ENCODE results near the gene KLHL33.

DNA sequence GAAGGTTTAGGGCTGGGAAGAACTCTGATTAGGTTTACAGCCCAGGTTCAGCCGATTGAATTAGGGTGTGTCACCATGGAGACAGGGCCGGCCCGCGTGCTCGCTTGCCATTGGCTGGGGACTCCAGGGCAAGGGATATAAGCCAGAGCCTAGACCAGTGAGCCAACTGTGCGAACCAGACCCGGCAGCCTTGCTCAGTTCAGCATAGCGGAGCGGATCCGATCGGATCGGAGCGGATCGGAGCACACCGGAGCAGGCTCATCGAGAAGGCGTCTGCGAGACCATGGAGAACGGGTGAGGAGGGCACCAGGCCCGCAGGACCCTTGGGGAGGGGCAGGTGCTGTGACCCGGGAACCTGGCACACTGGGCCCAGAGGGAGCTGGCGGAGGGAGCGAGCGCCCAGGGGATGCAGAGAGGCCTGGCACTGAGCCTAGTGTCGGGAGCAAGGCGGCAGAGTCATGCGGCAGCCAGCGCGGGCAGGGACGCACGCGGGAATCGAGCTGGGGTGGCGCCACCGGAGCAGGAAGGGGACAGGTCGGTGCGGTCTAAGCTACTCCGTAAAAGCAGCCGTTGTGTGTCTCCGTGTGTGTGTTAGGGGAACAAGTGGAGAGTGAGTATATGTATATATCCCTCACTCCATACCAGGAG lies 33.4 kb upstream of the KLHL33 start, which contains the start of gene PNP:
- no peak for TF ChIP-seq EP300 (IDR thresholded peaks at IDR 0.05)
- TF ChIP-seq, protein P1, sequence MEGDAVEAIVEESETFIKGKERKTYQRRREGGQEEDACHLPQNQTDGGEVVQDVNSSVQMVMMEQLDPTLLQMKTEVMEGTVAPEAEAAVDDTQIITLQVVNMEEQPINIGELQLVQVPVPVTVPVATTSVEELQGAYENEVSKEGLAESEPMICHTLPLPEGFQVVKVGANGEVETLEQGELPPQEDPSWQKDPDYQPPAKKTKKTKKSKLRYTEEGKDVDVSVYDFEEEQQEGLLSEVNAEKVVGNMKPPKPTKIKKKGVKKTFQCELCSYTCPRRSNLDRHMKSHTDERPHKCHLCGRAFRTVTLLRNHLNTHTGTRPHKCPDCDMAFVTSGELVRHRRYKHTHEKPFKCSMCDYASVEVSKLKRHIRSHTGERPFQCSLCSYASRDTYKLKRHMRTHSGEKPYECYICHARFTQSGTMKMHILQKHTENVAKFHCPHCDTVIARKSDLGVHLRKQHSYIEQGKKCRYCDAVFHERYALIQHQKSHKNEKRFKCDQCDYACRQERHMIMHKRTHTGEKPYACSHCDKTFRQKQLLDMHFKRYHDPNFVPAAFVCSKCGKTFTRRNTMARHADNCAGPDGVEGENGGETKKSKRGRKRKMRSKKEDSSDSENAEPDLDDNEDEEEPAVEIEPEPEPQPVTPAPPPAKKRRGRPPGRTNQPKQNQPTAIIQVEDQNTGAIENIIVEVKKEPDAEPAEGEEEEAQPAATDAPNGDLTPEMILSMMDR (IDR thresholded peaks at IDR 0.05): no peak
- TF ChIP-seq, protein P2, sequence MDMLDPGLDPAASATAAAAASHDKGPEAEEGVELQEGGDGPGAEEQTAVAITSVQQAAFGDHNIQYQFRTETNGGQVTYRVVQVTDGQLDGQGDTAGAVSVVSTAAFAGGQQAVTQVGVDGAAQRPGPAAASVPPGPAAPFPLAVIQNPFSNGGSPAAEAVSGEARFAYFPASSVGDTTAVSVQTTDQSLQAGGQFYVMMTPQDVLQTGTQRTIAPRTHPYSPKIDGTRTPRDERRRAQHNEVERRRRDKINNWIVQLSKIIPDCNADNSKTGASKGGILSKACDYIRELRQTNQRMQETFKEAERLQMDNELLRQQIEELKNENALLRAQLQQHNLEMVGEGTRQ (IDR thresholded peaks at IDR 0.05): no peak
- TF ChIP-seq, protein P3, sequence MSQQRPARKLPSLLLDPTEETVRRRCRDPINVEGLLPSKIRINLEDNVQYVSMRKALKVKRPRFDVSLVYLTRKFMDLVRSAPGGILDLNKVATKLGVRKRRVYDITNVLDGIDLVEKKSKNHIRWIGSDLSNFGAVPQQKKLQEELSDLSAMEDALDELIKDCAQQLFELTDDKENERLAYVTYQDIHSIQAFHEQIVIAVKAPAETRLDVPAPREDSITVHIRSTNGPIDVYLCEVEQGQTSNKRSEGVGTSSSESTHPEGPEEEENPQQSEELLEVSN (IDR thresholded peaks at IDR 0.05; ENCODE audit: borderline replicate concordance, low read depth): peak; percentile 42; the same call in 1 of the 2 replicates
